Neural cell (in vitro differentiated cells): ENCODE data around the gene HLTF. TPM values are rescaled to one million over a fixed set of nuclear protein-coding genes. Genes with fewer than 3 reads are reported as not detected.
"Not testable (repeated sequence)": the region's sequence is repeated elsewhere in the genome, so short reads cannot be mapped to it uniquely, and the experiment has no call there.

Experiments used
- H2AFZ ChIP-seq: fragments of 200-600, 300-800 bp; sonication (generic), shearing (Covaris generic); 2 replicates; pipeline ENCODE4 v1.6.0; 2014; ENCODE audit warnings: low read depth, mild to moderate bottlenecking, antibody characterized with exemption, low read length, moderate library complexity
- H3F3A ChIP-seq: fragments of 200-600 bp; shearing (Covaris generic); 2 replicates; pipeline ENCODE4 v1.6.1; 2016; ENCODE audit warnings: mild to moderate bottlenecking, moderate library complexity, mixed read lengths, antibody characterized with exemption, low read length; ENCODE audit not compliant: insufficient read depth, poor library complexity, severe bottlenecking
- H3K27ac ChIP-seq: fragments of 200-600, 300-800 bp; sonication (generic), shearing (Covaris generic); 2 replicates; pipeline ENCODE4 v1.5.1; 2014; ENCODE audit warnings: mild to moderate bottlenecking, low read length, moderate library complexity
- H3K27me3 ChIP-seq: fragments of 300-800, 200-600 bp; sonication (generic), shearing (Covaris generic); 2 replicates; pipeline ENCODE4 v1.6.0; 2014; ENCODE audit warnings: mild to moderate bottlenecking, low read depth, low read length, moderate library complexity; ENCODE audit not compliant: insufficient read depth
- H3K36me3 ChIP-seq: fragments of 300-800, 200-600 bp; sonication (generic), shearing (Covaris generic); 2 replicates; pipeline ENCODE4 v1.5.1; 2014; ENCODE audit warnings: mild to moderate bottlenecking, antibody characterized with exemption, low read length, moderate library complexity; ENCODE audit not compliant: insufficient read depth
- H3K4me2 ChIP-seq: fragments of 300-800, 200-600 bp; sonication (generic), shearing (Covaris generic); 2 replicates; pipeline ENCODE4 v1.6.0; 2014; ENCODE audit warnings: mild to moderate bottlenecking, low read length
- H3K4me3 ChIP-seq: fragments of 300-800, 200-600 bp; sonication (generic), shearing (Covaris generic); 2 replicates; pipeline ENCODE4 v1.5.1; 2014; ENCODE audit warnings: mild to moderate bottlenecking, low read length, moderate library complexity
- H3K79me2 ChIP-seq: fragments of 200-600 bp; shearing (Covaris generic); replicated peaks from 2 replicates; pipeline ENCODE4 v1.6.0; 2014; ENCODE audit warnings: mild to moderate bottlenecking, low read length, moderate library complexity; ENCODE audit not compliant: insufficient read depth
- H3K9ac ChIP-seq: fragments of 300-800, 200-600 bp; sonication (generic), shearing (Covaris generic); 2 replicates; pipeline ENCODE4 v1.6.1; 2016; ENCODE audit warnings: mild to moderate bottlenecking, low read length, mixed read lengths
- H3K9me2 ChIP-seq: fragments of 200-600 bp; shearing (Covaris generic); 2 replicates; pipeline ENCODE4 v1.6.1; 2016; ENCODE audit warnings: mild to moderate bottlenecking, low read length, mixed read lengths; ENCODE audit not compliant: insufficient read depth
- H3K9me3 ChIP-seq: fragments of 200-600, 300-800 bp; sonication (generic), shearing (Covaris generic); 2 replicates; pipeline ENCODE4 v1.6.1; 2016; ENCODE audit warnings: mild to moderate bottlenecking, mixed run types, low read length, moderate library complexity, mixed read lengths
- H4K20me1 ChIP-seq: fragments of 200-600 bp; shearing (Covaris generic); 2 replicates; pipeline ENCODE4 v1.6.1; 2016; ENCODE audit warnings: mild to moderate bottlenecking, mixed run types; ENCODE audit not compliant: insufficient read depth
- EP300 ChIP-seq: fragments of 450-650 bp; conservative IDR thresholded peaks from 2 replicates; pipeline ENCODE4 v1.6.1; 2014; ENCODE audit warnings: antibody characterized with exemption, mild to moderate bottlenecking, moderate library complexity; ENCODE audit not compliant: poor library complexity, severe bottlenecking
- EZH2 ChIP-seq: fragments of 200-600, 300-800 bp; shearing (Covaris generic), sonication (generic); IDR thresholded peaks from 2 replicates; pipeline ENCODE4 v1.6.1; 2014; ENCODE audit warnings: antibody characterized with exemption, low read length, borderline replicate concordance, mild to moderate bottlenecking; ENCODE audit not compliant: insufficient read depth, poor library complexity, severe bottlenecking
- MXI1 ChIP-seq: fragments of 450-650 bp; conservative IDR thresholded peaks from 2 replicates; pipeline ENCODE4 v1.6.1; 2014; ENCODE audit warnings: antibody characterized with exemption, mild to moderate bottlenecking; ENCODE audit not compliant: poor library complexity, severe bottlenecking
- POLR2AphosphoS5 ChIP-seq: IDR thresholded peaks from 2 replicates; pipeline ENCODE4 v1.6.1; 2012
- RAD21 ChIP-seq: fragments of 450-650 bp; conservative IDR thresholded peaks from 2 replicates; pipeline ENCODE4 v1.6.1; 2014; ENCODE audit warnings: antibody characterized with exemption, mild to moderate bottlenecking, moderate library complexity
- SMC3 ChIP-seq: fragments of 450-650 bp; conservative IDR thresholded peaks from 2 replicates; pipeline ENCODE4 v1.6.1; 2014; ENCODE audit warnings: antibody characterized with exemption, mild to moderate bottlenecking, moderate library complexity; ENCODE audit not compliant: poor library complexity
- TAF1 ChIP-seq: IDR thresholded peaks from 2 replicates; pipeline ENCODE4 v1.6.1; 2012; ENCODE audit warnings: low read depth
- polyA plus RNA-seq: library from polyadenylated mRNA; depleted of rRNA; stranded (reverse); fragments of >200 nt; gene quantifications from 2 replicates; pipeline ENCODE4 v1.2.3, GENCODE V29; 2014
- TF ChIP-seq, protein P1 (sequence below): fragments of 450-650 bp; IDR thresholded peaks from 2 replicates; pipeline ENCODE4 v1.5.1; 2014; ENCODE audit warnings: antibody characterized with exemption, mild to moderate bottlenecking, moderate library complexity; ENCODE audit not compliant: poor library complexity, severe bottlenecking
- TF ChIP-seq, protein P2 (sequence below): IDR thresholded peaks from 2 replicates; pipeline ENCODE4 v1.6.1; 2012; ENCODE audit warnings: borderline replicate concordance

Gene HLTF
- polyA plus RNA-seq, 1 donor from 2014 or later: 164 TPM

DNA sequence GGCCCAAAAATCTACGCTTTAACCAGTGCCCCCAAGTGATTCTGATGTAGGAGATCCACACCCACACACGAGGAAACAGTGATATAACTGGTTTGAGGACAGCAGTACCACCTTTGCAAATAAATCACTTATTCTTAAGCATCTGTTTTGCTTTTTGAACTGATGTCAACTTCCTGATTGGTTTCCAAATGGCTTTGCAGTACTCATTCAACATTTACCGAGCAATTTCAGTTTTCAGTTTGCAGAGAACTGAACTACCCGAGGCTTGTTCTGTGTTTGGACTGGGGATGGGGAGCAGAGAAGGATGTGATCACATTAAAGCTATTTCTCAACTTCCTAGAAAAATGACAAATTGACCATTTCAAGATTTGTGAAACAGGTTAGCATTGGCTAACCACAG lies 96.1 kb downstream of the HLTF start:
- Histone ChIP-seq H3K27ac (no peak overlapping the region), H3F3A (no peaks in the 10 kb centered on the region), H3K4me3 (no peak overlapping the region), H3K79me2 (no peaks in the 10 kb centered on the region), H3K36me3 (no peaks in the 10 kb centered on the region), H2AFZ (no peak overlapping the region), H3K27me3 (peaks cover 12% of the 10 kb centered on the region), H3K9me3 (no peaks in the 10 kb centered on the region), H3K4me2 (no peak overlapping the region), H3K9ac (no peak overlapping the region), H3K9me2 (no peaks in the 10 kb centered on the region), H4K20me1 (no peaks in the 10 kb centered on the region)
- TF ChIP-seq, protein P1, sequence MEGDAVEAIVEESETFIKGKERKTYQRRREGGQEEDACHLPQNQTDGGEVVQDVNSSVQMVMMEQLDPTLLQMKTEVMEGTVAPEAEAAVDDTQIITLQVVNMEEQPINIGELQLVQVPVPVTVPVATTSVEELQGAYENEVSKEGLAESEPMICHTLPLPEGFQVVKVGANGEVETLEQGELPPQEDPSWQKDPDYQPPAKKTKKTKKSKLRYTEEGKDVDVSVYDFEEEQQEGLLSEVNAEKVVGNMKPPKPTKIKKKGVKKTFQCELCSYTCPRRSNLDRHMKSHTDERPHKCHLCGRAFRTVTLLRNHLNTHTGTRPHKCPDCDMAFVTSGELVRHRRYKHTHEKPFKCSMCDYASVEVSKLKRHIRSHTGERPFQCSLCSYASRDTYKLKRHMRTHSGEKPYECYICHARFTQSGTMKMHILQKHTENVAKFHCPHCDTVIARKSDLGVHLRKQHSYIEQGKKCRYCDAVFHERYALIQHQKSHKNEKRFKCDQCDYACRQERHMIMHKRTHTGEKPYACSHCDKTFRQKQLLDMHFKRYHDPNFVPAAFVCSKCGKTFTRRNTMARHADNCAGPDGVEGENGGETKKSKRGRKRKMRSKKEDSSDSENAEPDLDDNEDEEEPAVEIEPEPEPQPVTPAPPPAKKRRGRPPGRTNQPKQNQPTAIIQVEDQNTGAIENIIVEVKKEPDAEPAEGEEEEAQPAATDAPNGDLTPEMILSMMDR: no peak

DNA sequence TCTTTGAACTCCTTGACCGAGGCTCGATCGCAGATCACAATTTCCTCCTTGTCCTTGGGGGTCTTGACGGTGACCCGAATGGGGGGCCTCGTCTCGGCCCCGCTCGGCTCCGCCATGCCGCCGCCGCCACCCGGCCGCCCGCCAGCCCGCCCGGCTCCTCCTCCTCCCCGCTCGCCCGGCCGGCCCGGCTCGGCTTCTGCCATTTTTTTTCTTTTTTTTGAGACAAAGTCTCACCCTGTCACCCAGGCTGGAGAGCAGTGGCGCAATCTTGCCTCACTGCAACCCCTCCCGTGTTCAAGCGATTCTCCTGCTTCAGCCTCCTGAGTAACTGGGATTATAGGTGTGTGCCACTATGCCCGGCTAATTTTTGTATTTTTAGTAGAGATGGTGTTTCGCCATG lies 98.8 kb downstream of the HLTF start:
- H3K9me3 ChIP-seq, H3K36me3 ChIP-seq, H2AFZ ChIP-seq, H3K9ac ChIP-seq, H3K27ac ChIP-seq, H3K9me2 ChIP-seq, H4K20me1 ChIP-seq, H3K4me2 ChIP-seq, H3K4me3 ChIP-seq, H3F3A ChIP-seq, H3K79me2 ChIP-seq: not testable (repeated sequence)
- peaks cover 12% of the 10 kb centered on the region for H3K27me3 ChIP-seq

DNA sequence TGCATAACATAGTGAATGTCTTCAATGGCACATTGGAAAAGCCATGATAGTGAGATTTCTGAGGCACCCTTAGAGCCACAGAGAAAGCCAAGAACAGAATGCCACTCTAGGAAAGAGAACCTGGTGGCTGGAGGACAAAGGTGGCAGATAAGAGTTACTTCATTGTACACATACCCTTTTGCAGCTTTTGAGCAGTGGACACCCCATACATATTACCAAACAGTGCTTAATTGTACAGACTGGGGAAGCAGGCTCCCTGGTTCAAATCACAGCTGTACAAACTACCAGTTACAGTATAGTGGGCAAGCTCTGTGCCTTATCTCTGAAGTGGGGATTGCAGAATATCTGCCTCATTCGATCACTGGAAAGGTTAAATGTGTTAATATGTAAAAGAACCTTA lies 105.1 kb downstream of the HLTF start:
- no peaks in the 10 kb centered on the region for H3K27me3 ChIP-seq
- no peaks in the 10 kb centered on the region for H3K36me3 ChIP-seq
- H3K79me2 ChIP-seq: no peaks in the 10 kb centered on the region
- TF ChIP-seq, protein P2, sequence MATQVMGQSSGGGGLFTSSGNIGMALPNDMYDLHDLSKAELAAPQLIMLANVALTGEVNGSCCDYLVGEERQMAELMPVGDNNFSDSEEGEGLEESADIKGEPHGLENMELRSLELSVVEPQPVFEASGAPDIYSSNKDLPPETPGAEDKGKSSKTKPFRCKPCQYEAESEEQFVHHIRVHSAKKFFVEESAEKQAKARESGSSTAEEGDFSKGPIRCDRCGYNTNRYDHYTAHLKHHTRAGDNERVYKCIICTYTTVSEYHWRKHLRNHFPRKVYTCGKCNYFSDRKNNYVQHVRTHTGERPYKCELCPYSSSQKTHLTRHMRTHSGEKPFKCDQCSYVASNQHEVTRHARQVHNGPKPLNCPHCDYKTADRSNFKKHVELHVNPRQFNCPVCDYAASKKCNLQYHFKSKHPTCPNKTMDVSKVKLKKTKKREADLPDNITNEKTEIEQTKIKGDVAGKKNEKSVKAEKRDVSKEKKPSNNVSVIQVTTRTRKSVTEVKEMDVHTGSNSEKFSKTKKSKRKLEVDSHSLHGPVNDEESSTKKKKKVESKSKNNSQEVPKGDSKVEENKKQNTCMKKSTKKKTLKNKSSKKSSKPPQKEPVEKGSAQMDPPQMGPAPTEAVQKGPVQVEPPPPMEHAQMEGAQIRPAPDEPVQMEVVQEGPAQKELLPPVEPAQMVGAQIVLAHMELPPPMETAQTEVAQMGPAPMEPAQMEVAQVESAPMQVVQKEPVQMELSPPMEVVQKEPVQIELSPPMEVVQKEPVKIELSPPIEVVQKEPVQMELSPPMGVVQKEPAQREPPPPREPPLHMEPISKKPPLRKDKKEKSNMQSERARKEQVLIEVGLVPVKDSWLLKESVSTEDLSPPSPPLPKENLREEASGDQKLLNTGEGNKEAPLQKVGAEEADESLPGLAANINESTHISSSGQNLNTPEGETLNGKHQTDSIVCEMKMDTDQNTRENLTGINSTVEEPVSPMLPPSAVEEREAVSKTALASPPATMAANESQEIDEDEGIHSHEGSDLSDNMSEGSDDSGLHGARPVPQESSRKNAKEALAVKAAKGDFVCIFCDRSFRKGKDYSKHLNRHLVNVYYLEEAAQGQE: no peak
- no peak for TF ChIP-seq TAF1
- no peak for TF ChIP-seq EZH2
- TF ChIP-seq POLR2AphosphoS5: no peak
- TF ChIP-seq, protein P1: no peak
- no peak for TF ChIP-seq EP300
- no peak for TF ChIP-seq RAD21
- TF ChIP-seq SMC3: no peak
- TF ChIP-seq MXI1: no peak
- H3K27ac ChIP-seq: no peak overlapping the region
- no peak overlapping the region for H3K4me2 ChIP-seq
- H3F3A ChIP-seq: no peaks in the 10 kb centered on the region
- no peak overlapping the region for H3K4me3 ChIP-seq
- no peak overlapping the region for H2AFZ ChIP-seq
- H3K9me2 ChIP-seq: no peaks in the 10 kb centered on the region
- H3K9ac ChIP-seq: no peak overlapping the region
- H3K9me3 ChIP-seq: no peaks in the 10 kb centered on the region
- H4K20me1 ChIP-seq: no peaks in the 10 kb centered on the region
